ENCODE measurements around the gene DHDDS.

DNA sequence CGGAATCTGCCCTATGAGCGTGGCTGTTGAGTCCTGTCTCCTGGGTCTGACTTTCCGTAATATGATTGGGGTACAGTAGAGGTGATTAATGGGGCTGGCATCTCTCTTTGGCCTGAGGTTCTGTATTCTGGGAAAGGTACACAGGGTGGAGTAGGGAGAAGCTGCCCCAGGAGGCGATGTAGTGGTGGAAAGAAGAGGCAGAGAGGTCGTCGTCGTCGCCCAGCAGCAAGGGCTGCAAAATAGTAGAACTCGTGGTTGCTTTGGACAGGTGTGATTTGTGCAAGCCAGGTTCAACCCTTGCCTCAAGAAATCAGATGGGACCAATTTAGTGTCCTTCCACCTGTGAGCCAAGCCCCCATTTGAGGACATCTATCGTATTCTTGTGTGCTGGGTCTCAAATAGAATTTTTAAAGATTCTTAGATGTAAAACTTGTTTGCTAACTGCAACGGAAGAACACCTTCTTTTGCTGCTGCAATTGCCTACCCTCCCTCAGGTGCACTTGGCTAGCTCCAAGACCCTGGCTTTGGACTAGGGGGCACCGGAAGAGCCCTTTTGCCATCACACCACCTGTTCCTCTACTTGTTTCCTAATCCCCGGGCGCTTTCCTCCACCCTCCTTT, 38.9 kb downstream of the DHDDS start:
- TF ChIP-seq, protein P1, sequence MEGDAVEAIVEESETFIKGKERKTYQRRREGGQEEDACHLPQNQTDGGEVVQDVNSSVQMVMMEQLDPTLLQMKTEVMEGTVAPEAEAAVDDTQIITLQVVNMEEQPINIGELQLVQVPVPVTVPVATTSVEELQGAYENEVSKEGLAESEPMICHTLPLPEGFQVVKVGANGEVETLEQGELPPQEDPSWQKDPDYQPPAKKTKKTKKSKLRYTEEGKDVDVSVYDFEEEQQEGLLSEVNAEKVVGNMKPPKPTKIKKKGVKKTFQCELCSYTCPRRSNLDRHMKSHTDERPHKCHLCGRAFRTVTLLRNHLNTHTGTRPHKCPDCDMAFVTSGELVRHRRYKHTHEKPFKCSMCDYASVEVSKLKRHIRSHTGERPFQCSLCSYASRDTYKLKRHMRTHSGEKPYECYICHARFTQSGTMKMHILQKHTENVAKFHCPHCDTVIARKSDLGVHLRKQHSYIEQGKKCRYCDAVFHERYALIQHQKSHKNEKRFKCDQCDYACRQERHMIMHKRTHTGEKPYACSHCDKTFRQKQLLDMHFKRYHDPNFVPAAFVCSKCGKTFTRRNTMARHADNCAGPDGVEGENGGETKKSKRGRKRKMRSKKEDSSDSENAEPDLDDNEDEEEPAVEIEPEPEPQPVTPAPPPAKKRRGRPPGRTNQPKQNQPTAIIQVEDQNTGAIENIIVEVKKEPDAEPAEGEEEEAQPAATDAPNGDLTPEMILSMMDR (conservative IDR thresholded peaks at IDR 0.05): no peak
- no peak for TF ChIP-seq EZH2 (IDR thresholded peaks at IDR 0.05; ENCODE audit: low read depth)
